Smooth muscle cell (in vitro differentiated cells): ENCODE measurements around the gene CNN2. TPM values are rescaled to one million over a fixed set of nuclear protein-coding genes. Genes with fewer than 3 reads are reported as not detected.

Experiments
- DNase-seq: peaks from one replicate; lab custom pipeline; 2025; ENCODE audit not compliant: unreplicated experiment; lab: John Stamatoyannopoulos, UW
- H2AFZ ChIP-seq: fragments of 200-600 bp; sonication (generic); 2 replicates; pipeline ENCODE4 v1.6.0; 2016; ENCODE audit warnings: antibody characterized with exemption, low read depth, mild to moderate bottlenecking
- H3F3A ChIP-seq: fragments of 200-600 bp; sonication (generic); 2 replicates; pipeline ENCODE4 v1.6.0; 2017; ENCODE audit warnings: antibody characterized with exemption, low read depth
- H3K27ac ChIP-seq: fragments of 200-600 bp; sonication (generic); 2 replicates; pipeline ENCODE4 v1.5.1; 2016; ENCODE audit warnings: low read depth, mild to moderate bottlenecking
- H3K27me3 ChIP-seq: fragments of 200-600 bp; sonication (generic); 2 replicates; pipeline ENCODE4 v1.6.1; 2016; ENCODE audit warnings: low read depth, mild to moderate bottlenecking
- H3K36me3 ChIP-seq: fragments of 200-600 bp; sonication (generic); 2 replicates; pipeline ENCODE4 v1.5.1; 2016; ENCODE audit warnings: low read depth
- H3K4me1 ChIP-seq: fragments of 200-600 bp; sonication (generic); 2 replicates; pipeline ENCODE4 v1.5.1; 2016; ENCODE audit warnings: low read depth
- H3K4me2 ChIP-seq: fragments of 200-600 bp; sonication (generic); 2 replicates; pipeline ENCODE4 v1.6.0; 2016; ENCODE audit warnings: mild to moderate bottlenecking
- H3K4me3 ChIP-seq: fragments of 200-600 bp; sonication (generic); 2 replicates; pipeline ENCODE4 v1.5.1; 2016; ENCODE audit warnings: mild to moderate bottlenecking
- H3K79me2 ChIP-seq: fragments of 200-600 bp; sonication (generic); 2 replicates; pipeline ENCODE4 v1.6.0; 2016; ENCODE audit warnings: low read depth, mild to moderate bottlenecking
- H3K9ac ChIP-seq: fragments of 200-600 bp; sonication (generic); 2 replicates; pipeline ENCODE4 v1.6.0; 2016; ENCODE audit warnings: low read depth
- H3K9me3 ChIP-seq: fragments of 200-600 bp; sonication (generic); replicated peaks from 2 replicates; pipeline ENCODE4 v1.5.1; 2016; ENCODE audit warnings: low read depth
- H4K20me1 ChIP-seq: fragments of 200-600 bp; sonication (generic); 2 replicates; pipeline ENCODE4 v1.6.0; 2016; ENCODE audit warnings: low read depth
- WGBS: methylation state at CpG from one replicate; pipeline ENCODE4 v1.1.7; 2016; ENCODE audit warnings: low lambda C conversion rate; 5-methylcytosine and 5-hydroxymethylcytosine counted together
- polyA plus RNA-seq: library from polyadenylated mRNA; unstranded; fragments of >200 nt; fragmentation: Nextera tagmentation; extraction: Ambion mirVana; gene quantifications from 2 replicates; pipeline ENCODE4 v1.2.1, GENCODE V29; 2016
- total RNA-seq: library from RNA; depleted of rRNA; stranded (reverse); fragments of >200 nt; gene quantifications from 2 replicates; pipeline ENCODE4 v1.2.3, GENCODE V29; 2014
- TF ChIP-seq, protein P1 (sequence below): fragments of 200-600 bp; sonication (generic); IDR thresholded peaks from 2 replicates; pipeline ENCODE4 v1.5.1; 2017; ENCODE audit warnings: borderline replicate concordance, mild to moderate bottlenecking, antibody characterized with exemption; ENCODE audit not compliant: insufficient read depth, poor library complexity, severe bottlenecking

CNN2 gene
- total and polyA plus RNA-seq, 2 experiments from 2014 or later: 150 to 392 TPM

GRCh38 chr19:1000591-1001537 lies 25.5 kb upstream of the CNN2 start:
- no peaks in the 10 kb centered on the region for H3K36me3 ChIP-seq
- TF ChIP-seq, protein P1, sequence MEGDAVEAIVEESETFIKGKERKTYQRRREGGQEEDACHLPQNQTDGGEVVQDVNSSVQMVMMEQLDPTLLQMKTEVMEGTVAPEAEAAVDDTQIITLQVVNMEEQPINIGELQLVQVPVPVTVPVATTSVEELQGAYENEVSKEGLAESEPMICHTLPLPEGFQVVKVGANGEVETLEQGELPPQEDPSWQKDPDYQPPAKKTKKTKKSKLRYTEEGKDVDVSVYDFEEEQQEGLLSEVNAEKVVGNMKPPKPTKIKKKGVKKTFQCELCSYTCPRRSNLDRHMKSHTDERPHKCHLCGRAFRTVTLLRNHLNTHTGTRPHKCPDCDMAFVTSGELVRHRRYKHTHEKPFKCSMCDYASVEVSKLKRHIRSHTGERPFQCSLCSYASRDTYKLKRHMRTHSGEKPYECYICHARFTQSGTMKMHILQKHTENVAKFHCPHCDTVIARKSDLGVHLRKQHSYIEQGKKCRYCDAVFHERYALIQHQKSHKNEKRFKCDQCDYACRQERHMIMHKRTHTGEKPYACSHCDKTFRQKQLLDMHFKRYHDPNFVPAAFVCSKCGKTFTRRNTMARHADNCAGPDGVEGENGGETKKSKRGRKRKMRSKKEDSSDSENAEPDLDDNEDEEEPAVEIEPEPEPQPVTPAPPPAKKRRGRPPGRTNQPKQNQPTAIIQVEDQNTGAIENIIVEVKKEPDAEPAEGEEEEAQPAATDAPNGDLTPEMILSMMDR: no peak
- H3K9ac ChIP-seq: no peak overlapping the region
- no peaks in the 10 kb centered on the region for H4K20me1 ChIP-seq
- WGBS: 21% methylated on average over 28 of the region's 73 CpGs
- H3K27me3 ChIP-seq: peaks cover 55% of the 10 kb centered on the region
- no peaks in the 10 kb centered on the region for H3K79me2 ChIP-seq
- H2AFZ ChIP-seq: no peak overlapping the region
- DNase-seq: no peak
- peak overlapping the region; percentile 45 for H3K4me3 ChIP-seq
- peaks cover 7% of the 10 kb centered on the region for H3K4me1 ChIP-seq
- no peaks in the 10 kb centered on the region for H3K9me3 ChIP-seq
- H3K27ac ChIP-seq: no peak overlapping the region
- peak overlapping the region; percentile 86 for H3K4me2 ChIP-seq
- no peaks in the 10 kb centered on the region for H3F3A ChIP-seq

DNA sequence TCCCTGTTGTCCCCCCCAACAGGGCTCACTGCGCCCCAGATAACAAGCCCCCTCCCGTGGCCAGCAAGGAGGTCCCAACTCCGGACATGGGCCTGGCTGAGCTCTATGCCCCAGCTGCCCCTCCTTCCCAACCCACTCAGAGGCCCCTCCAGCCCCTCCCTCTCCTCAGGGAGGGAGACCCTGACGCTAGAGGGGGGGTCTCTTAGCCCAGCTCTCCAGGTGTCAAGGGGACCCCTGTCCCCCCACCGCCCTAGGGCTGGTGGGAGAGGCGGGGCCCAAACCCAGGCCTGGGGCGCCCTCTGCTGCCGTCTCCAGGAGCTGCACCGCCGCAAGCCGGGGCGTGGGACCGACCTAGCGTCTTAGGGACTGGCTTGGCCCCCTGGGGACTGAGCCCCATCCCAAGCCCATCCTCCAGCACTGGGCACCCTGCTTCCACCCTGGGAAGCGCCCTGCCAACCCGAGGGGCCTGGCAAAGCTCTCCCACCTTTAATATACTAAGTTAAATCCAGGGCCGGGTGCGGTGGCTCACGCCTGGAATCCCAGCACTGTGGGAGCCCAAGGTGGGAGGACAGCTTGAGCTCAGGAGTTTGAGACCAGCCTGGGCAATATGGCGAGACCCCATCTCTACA lies 24.8 kb upstream of the CNN2 start:
- 25% methylated on average over 15 of the region's 20 CpGs for WGBS
- no peaks in the 10 kb centered on the region for H3K79me2 ChIP-seq
- peaks cover 49% of the 10 kb centered on the region for H3K27me3 ChIP-seq
- no peaks in the 10 kb centered on the region for H3K36me3 ChIP-seq
- H3K27ac ChIP-seq: no peak overlapping the region
- no peaks in the 10 kb centered on the region for H3F3A ChIP-seq
- H2AFZ ChIP-seq: no peak overlapping the region
- H4K20me1 ChIP-seq: no peaks in the 10 kb centered on the region
- peak; percentile 27 for DNase-seq
- H3K4me1 ChIP-seq: no peaks in the 10 kb centered on the region
- H3K4me3 ChIP-seq: no peak overlapping the region
- TF ChIP-seq, protein P1: peak; percentile 80
- H3K9ac ChIP-seq: no peak overlapping the region
- peak overlapping the region; percentile 86 for H3K4me2 ChIP-seq
- no peaks in the 10 kb centered on the region for H3K9me3 ChIP-seq

DNA sequence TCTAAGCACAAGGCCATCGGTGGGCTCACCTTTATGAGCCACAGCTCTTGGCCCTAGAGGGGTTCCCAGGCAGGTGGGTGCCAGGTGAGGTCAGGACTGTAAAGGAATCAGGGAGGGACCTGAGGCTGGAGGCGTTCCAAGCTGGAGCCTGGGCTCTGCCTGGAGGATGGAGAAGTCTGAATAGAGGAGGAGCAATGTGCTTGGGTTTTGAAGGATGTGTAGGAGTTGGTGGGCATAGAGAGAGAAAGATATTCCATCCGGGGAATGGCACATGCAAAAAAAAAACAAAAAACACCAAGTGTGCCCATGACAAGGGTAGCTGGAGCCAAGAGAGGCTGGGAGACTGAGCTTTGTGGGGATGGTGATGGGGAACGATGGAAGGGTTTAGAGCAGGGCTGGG lies 23.8 kb upstream of the CNN2 start:
- Histone ChIP-seq H3K36me3 (no peaks in the 10 kb centered on the region), H3K9me3 (no peaks in the 10 kb centered on the region), H3K27me3 (peaks cover 41% of the 10 kb centered on the region), H3K4me1 (no peaks in the 10 kb centered on the region), H3K79me2 (no peaks in the 10 kb centered on the region), H3K9ac (no peak overlapping the region), H3K4me2 (no peak overlapping the region), H3K4me3 (no peak overlapping the region), H3F3A (no peaks in the 10 kb centered on the region), H2AFZ (no peak overlapping the region), H3K27ac (no peak overlapping the region), H4K20me1 (no peaks in the 10 kb centered on the region)
- no peak for DNase-seq
- TF ChIP-seq, protein P1: no peak
- 85% methylated on average over 4 of the region's 4 CpGs for WGBS
